HEK293T (cell line): ENCODE results near the gene FBLN1.
A peak's percentile ranks its signal among the peaks of the same experiment; 100 is the strongest.
"Not testable (repeated sequence)": the region's sequence is repeated elsewhere in the genome, so short reads cannot be mapped to it uniquely, and the experiment has no call there.

Experiments used
- CTCF ChIA-PET: fragments of 350-600 bp; formaldehyde crosslinking; extraction: SDS; loops from one replicate; lab custom pipeline; 2021; ENCODE audit warnings: antibody characterized with exemption, inconsistent platforms; lab: Yijun Ruan, JAX
- POLR2A ChIA-PET: fragments of 350-600 bp; formaldehyde crosslinking; extraction: SDS; loops from one replicate; lab custom pipeline; 2020; ENCODE audit warnings: antibody characterized with exemption, inconsistent platforms; lab: Yijun Ruan, JAX
- DNase-seq: peaks from one replicate; pipeline ENCODE4 v3.0.0; 2012; ENCODE audit warnings: mixed read lengths; ENCODE audit errors: extremely low spot score
- ARNT ChIP-seq: fragments of 450-650 bp; IDR thresholded peaks from 2 replicates; pipeline ENCODE4 v1.6.1; 2017; ENCODE audit warnings: mild to moderate bottlenecking
- BHLHE40 ChIP-seq: fragments of 450-650 bp; IDR thresholded peaks from 2 replicates; pipeline ENCODE4 v1.6.1; 2016; ENCODE audit warnings: mild to moderate bottlenecking, moderate library complexity, borderline replicate concordance
- CTBP1 ChIP-seq: fragments of 450-650 bp; IDR thresholded peaks from 2 replicates; pipeline ENCODE4 v1.6.1; 2016; ENCODE audit warnings: borderline replicate concordance
- ELF4 ChIP-seq: fragments of 450-650 bp; IDR thresholded peaks from 2 replicates; pipeline ENCODE4 v1.6.1; 2017; ENCODE audit warnings: antibody characterized with exemption
- FOXA1 ChIP-seq: fragments of 450-650 bp; IDR thresholded peaks from 2 replicates; pipeline ENCODE4 v1.6.1; 2016; ENCODE audit warnings: mild to moderate bottlenecking
- FOXK2 ChIP-seq: fragments of 450-650 bp; IDR thresholded peaks from 2 replicates; pipeline ENCODE4 v1.6.1; 2016; ENCODE audit warnings: mild to moderate bottlenecking
- FOXM1 ChIP-seq: fragments of 450-650 bp; IDR thresholded peaks from 2 replicates; pipeline ENCODE4 v1.6.1; 2017; ENCODE audit warnings: mild to moderate bottlenecking, borderline replicate concordance
- HDGF ChIP-seq: fragments of 450-650 bp; IDR thresholded peaks from 2 replicates; pipeline ENCODE4 v1.6.1; 2017; ENCODE audit warnings: antibody characterized with exemption, borderline replicate concordance
- L3MBTL2 ChIP-seq: fragments of 450-650 bp; conservative IDR thresholded peaks from 2 replicates; pipeline ENCODE4 v1.6.1; 2016; ENCODE audit warnings: mild to moderate bottlenecking
- LEF1 ChIP-seq: fragments of 450-650 bp; IDR thresholded peaks from 2 replicates; pipeline ENCODE4 v1.6.1; 2017; ENCODE audit warnings: mild to moderate bottlenecking, borderline replicate concordance
- NFRKB ChIP-seq: fragments of 450-650 bp; IDR thresholded peaks from 2 replicates; pipeline ENCODE4 v1.6.1; 2016; ENCODE audit warnings: mild to moderate bottlenecking, moderate library complexity
- SP1 ChIP-seq: fragments of 450-650 bp; IDR thresholded peaks from 2 replicates; pipeline ENCODE4 v1.6.1; 2017
- SUZ12 ChIP-seq: fragments of 450-650 bp; IDR thresholded peaks from 2 replicates; pipeline ENCODE4 v1.6.1; 2016; ENCODE audit warnings: mild to moderate bottlenecking
- TARDBP ChIP-seq: fragments of 450-650 bp; IDR thresholded peaks from 2 replicates; pipeline ENCODE4 v1.6.1; 2016
- ZNF384 ChIP-seq: fragments of 450-650 bp; IDR thresholded peaks from 2 replicates; pipeline ENCODE4 v1.6.1; 2016
- TF ChIP-seq, protein P1 (sequence below): fragments of 450-650 bp; IDR thresholded peaks from 2 replicates; pipeline ENCODE4 v1.6.1; 2016

FBLN1 gene

DNA sequence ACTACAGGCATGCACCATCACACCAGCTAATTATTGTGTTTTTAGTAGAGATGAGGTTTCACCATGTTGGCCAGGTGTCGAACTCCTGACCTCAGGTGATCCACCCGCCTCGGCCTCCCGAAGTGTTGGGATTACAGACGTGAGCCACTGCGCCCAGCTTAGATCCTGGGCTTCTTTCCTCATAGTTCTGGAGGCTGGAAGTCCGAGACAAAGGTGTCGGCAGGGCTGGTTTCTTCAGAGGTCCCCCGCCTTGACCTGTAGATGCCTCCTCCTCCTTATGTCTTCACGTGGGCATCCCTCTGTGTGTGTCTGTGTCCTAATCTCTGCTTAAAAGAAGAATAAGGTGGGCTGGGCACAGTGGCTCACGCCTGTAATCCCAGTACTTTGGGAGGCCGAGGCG lies 44.2 kb upstream of the FBLN1 start:
- ChIA-PET CTCF (no interaction called here), POLR2A (no interaction called here)

DNA sequence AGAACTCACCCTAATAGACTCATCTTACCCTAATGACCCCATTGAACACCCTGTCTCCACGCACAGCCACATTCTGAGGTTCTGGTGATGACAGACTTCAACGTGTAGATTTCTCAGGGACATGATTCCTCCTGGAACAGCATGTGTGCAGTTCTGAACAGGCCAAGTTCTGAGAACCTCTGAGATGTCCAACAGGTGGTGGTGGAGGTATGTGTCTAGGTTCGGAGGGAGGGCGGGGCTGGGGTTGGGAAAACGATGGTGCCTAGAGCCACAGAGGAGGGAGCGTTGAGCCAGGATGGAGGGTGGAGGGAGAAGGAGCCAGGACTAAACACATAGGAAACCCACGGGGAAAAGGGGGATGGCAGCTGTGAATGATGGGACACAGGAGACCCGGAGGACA lies 43.4 kb upstream of the FBLN1 start:
- TF ChIP-seq FOXM1 = no peak
- no peak for TF ChIP-seq CTBP1
- TF ChIP-seq, protein P1, sequence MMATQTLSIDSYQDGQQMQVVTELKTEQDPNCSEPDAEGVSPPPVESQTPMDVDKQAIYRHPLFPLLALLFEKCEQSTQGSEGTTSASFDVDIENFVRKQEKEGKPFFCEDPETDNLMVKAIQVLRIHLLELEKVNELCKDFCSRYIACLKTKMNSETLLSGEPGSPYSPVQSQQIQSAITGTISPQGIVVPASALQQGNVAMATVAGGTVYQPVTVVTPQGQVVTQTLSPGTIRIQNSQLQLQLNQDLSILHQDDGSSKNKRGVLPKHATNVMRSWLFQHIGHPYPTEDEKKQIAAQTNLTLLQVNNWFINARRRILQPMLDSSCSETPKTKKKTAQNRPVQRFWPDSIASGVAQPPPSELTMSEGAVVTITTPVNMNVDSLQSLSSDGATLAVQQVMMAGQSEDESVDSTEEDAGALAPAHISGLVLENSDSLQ = no peak
- TF ChIP-seq HDGF = no peak
- no peak for TF ChIP-seq FOXA1
- no peak for TF ChIP-seq NFRKB
- no peak for TF ChIP-seq ELF4
- TF ChIP-seq SP1 = no peak
- TF ChIP-seq L3MBTL2 = no peak
- TF ChIP-seq SUZ12 = no peak
- TF ChIP-seq ARNT = no peak
- TF ChIP-seq LEF1 = no peak
- TF ChIP-seq FOXK2 = no peak
- no peak for TF ChIP-seq TARDBP
- no peak for TF ChIP-seq BHLHE40
- TF ChIP-seq ZNF384 = no peak
- POLR2A ChIA-PET = no interaction called here
- DNase-seq = no peak
- CTCF ChIA-PET = no interaction called here

More for the DNA sequence above, 44.2 kb upstream of the FBLN1 start:
- DNase-seq = no peak
- TF ChIP-seq NFRKB (no peak), ZNF384 (no peak), CTBP1 (no peak), FOXA1 (no peak), HDGF (no peak), FOXM1 (no peak), LEF1 (no peak), TARDBP (no peak), BHLHE40 (no peak)
- TF ChIP-seq, protein P1 = no peak

DNA sequence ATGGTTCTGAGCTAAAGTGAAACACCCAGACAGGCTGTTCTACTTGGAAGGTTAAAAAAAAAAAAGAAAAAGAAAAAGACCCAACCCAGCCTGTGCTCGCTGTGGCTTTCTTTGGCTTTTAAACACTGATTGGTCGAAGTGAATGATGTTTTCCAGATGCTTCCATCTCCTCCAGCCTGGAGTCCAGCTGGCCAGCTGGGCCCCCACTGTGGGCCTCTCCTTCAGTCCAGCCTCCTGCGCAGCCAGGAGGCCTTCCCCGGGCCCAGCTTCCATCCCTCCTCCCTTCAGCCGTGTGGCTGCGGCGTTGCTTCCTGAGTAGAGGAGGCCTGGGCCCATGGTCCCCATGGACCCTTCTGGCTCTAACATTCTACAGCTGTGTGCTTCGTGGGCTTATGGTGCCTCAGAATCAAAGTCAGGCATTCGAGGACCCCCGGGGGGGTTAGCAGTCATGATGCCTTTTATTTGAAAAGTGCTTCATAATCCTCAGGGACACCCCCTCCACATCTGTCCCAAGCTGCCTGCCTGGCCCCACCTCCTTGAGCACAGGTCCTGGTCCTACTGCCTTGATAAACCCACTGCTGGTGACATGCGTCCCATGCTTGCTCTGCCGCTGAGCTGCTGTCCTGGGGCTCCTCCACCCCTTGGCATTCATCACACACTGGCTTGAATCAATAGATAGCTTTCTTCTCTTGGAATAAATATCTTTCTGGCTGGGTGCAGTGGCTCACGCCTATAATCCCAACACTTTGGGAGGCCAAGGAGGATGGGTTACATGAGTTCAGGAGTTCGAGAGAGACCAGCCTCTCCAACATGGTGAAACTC lies 42.2 kb upstream of the FBLN1 start:
- POLR2A ChIA-PET = no interaction called here
- CTCF ChIA-PET = interaction anchor here (0.6 to 1.8 kb wide), 3 partner anchors 10 to 268 kb away, joined by 3 to 4 read pairs (median 4); no protein-coding TSS in a partner anchor
- TF ChIP-seq TARDBP (no peak), HDGF (no peak), FOXA1 (no peak), FOXM1 (no peak), L3MBTL2 (no peak), ELF4 (no peak), LEF1 (no peak), ZNF384 (no peak)
- no peak for DNase-seq

- ChIA-PET POLR2A (no interaction called here), CTCF (interaction anchor here (1.5 to 1.8 kb wide), 2 partner anchors 8 to 20 kb away, joined by 4 read pairs; no protein-coding TSS in a partner anchor)
- TF ChIP-seq HDGF = no peak
- no peak for TF ChIP-seq TARDBP
- TF ChIP-seq ZNF384 = no peak
- no peak for TF ChIP-seq SP1
- no peak for TF ChIP-seq SUZ12
- no peak for TF ChIP-seq LEF1
- TF ChIP-seq FOXK2 = no peak
- no peak for TF ChIP-seq FOXM1
- TF ChIP-seq, protein P1 = no peak
- TF ChIP-seq BHLHE40 = no peak
- no peak for TF ChIP-seq CTBP1
- TF ChIP-seq FOXA1 = no peak
- no peak for TF ChIP-seq L3MBTL2
- TF ChIP-seq ELF4 = no peak
- DNase-seq = peak; percentile 45
Observed at GRCh38 chr22:45462034-45462655, 40.5 kb upstream of the FBLN1 start.

DNA sequence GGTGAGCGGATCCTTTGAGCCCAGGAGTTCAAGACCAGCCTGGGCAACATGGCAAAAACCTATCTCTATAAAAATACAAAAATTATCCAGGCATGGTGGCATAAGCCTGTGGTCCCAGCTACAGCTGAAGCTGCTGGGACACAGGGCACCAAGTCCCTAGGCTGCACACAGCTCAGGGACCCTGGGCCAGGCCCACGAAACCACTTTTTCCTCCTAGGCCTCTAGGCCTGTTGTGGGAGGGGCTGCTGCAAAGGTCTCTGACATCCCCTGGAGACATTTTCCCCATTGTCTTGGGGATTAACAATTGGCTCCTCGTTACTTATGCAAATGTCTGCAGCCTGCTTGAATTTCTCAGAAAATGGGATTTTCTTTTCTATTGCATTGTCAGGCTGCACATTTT lies 39.0 kb upstream of the FBLN1 start:
- CTCF ChIA-PET, DNase-seq, POLR2A ChIA-PET: not testable (repeated sequence)

DNA sequence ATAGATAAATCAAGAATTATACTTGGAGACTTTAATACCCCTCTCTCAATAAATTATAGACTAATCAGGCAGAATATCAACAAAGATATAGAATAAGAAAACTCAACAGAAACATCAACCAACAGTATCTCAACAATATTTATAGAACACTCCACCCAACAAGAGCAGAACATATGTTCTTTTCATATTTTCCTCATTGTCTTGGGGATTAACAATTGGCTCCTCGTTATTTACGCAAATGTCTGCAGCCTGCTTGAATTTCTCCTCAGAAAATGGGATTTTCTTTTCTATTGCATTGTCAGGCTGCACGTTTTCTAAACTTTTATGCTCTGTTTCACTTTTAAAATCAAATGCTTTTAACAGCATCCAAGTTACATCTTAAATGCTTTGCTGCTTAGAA lies 37.0 kb upstream of the FBLN1 start:
- CTCF ChIA-PET = no interaction called here
- DNase-seq = no peak
- POLR2A ChIA-PET = no interaction called here
- TF ChIP-seq SUZ12 (no peak), FOXM1 (no peak), ARNT (no peak), BHLHE40 (no peak), NFRKB (no peak), ZNF384 (no peak; the same call in 1 of the 2 replicates), CTBP1 (no peak)
